GM12873 (cell line): Measurements from ENCODE around the gene TNIP1.

Experiments
- TF ChIP-seq, protein P1 (sequence below): IDR thresholded peaks from 2 replicates; pipeline ENCODE4 v1.5.1; 2012; ENCODE audit warnings: low read depth, mild to moderate bottlenecking, moderate library complexity, low read length, control low read depth; ENCODE audit not compliant: insufficient read depth; ENCODE audit errors: missing control alignments

Gene TNIP1

DNA sequence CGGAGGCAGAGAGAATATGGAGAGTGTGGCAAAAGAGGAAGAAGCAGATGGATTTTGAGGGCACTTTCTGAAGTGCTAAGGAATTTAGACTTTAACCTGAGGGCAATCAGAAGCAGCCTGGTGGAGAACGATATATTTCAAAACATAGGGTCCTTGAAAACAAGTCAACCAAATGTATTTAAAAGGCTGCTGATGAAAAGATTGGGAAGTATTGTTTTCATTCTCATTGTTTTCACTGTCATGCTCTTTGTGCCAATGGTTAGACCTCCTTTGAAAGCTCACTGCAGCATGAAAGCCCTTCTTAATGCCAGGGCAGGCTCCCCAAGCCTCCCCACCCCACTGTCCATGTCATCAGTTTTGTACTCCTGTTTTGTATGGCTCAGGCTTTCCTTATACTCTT, 62.9 kb downstream of the TNIP1 start:
- TF ChIP-seq, protein P1, sequence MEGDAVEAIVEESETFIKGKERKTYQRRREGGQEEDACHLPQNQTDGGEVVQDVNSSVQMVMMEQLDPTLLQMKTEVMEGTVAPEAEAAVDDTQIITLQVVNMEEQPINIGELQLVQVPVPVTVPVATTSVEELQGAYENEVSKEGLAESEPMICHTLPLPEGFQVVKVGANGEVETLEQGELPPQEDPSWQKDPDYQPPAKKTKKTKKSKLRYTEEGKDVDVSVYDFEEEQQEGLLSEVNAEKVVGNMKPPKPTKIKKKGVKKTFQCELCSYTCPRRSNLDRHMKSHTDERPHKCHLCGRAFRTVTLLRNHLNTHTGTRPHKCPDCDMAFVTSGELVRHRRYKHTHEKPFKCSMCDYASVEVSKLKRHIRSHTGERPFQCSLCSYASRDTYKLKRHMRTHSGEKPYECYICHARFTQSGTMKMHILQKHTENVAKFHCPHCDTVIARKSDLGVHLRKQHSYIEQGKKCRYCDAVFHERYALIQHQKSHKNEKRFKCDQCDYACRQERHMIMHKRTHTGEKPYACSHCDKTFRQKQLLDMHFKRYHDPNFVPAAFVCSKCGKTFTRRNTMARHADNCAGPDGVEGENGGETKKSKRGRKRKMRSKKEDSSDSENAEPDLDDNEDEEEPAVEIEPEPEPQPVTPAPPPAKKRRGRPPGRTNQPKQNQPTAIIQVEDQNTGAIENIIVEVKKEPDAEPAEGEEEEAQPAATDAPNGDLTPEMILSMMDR: no peak

DNA sequence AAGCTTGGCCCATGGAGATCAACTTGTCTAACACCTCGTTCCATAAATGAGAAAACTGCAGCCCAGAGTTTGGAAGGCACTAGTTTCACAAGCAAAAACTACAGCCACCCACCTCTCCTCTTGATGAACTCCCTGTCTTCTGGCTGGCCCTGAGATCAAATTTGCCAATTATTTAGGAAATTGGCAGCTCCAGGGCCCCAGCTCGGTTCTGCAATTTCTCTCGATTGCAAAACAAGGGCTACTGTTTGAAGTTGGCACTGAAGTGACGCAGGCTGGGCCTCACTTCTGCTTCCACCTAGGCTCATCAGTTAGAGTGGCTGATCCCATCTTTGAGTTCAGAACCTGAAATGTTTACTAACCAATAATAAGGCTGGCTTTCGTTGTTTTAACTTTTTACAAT, 64.1 kb downstream of the TNIP1 start:
- TF ChIP-seq, protein P1: no peak

DNA sequence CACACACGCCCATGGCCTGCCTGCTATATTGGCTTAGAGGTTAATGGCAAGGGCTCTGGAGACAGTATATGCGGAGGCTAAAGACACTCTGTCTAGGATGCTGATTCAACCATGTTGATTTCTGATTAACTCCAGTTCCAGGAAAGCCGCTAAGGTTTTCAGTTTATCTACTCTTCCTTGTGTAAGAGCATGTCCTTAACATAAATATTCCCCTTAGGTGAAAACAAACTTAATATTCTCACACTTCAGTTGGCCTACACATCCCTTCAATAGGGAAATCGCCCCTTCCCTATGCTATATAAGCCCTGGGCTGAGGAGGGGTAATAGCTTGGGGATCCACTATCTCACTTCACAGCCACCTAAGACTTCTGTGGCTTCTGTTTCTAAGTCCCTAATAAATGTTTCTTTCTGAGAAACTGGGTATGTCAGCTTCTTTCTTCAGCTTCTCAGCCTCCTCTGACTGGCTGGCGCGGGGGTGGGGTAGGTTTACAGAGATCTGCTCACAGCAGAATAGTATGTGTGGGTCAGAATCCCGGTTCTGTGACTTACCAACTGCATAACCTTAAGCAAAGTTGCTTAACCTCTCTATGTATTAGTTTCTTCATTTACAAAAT, 64.8 kb downstream of the TNIP1 start:
- TF ChIP-seq, protein P1: no peak

DNA sequence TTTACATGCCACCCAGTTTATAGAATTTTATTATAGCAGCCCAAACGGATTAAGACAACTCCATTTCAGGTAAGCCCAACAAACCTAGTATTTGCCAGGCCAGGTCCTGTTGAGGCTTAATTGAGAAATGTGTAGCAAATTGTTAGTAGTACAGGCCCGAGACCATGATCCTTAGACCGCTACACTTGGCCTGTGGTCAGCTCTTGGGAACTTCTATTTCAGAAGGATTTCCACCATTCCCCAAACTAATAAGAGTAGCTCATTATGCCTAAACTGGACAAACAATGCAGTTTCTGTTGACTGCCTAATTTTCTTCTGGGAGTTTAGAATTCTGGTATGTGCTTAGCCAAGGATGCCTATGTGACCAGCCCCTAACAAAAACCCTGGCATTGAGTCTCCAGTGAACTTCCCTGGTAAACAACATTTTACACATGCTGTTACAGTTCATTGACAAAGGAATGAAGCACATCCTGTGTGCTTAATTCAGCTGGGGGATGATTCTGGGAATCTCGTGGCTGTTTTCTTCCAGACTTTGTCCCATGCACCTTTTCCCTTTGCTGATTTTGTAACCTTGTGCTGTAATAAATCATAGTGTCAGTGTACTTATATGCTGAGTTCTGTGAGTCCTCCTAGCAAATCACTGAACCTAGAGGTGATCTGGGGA, 66.0 kb downstream of the TNIP1 start:
- TF ChIP-seq, protein P1: no peak

DNA sequence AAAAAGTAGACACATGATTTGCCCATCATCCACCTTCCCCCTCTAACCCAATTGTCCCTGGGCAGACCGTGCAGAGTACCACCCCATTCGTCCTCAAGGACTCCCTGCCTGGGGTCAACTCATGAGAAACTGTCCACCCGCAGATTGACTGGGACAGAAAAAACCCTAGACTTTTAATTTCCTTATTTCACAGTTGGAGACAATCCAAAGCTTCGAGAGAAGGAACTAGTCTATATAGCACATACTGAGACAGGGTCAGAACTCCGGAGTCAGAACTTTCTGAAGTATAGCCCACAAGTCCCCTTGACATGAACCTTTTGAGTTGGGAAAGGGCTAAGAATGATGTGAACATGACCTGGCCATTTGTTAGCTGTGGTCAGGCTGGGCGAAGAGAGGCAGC, 68.0 kb downstream of the TNIP1 start:
- TF ChIP-seq, protein P1: no peak

DNA sequence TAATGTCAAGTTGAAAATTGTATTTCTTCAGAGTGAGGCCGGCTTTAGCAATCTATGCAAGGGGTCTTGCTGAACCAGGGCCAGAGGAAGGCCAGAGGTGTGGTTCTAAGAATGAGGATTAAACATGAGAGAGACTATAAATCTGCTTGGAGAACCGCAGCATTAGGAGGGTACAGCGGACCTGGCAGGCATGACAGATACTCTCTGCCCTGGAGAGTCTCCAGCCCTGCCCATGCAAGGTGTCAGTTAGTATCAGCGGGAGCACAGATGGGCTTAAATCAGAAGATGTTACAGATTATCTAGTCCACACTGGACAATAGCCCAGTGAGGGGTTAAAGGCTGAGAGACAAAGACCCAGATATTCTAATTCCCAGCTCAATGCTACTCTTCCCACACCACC, 71.9 kb downstream of the TNIP1 start:
- TF ChIP-seq, protein P1: no peak

DNA sequence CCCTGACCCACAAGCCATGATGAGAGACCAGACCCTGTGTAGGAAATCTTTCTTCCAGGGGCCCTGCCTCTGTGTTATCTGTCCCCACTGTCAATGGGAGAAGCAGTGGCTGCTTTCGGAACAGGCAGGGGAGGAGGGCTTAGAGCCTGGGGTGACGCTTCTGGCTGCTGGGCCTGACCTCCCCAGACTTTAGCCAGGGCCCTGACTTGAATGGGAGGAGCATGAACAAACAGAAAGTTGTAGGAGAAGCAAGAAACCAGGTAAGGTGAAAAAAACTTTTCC, 72.7 kb downstream of the TNIP1 start:
- TF ChIP-seq, protein P1: no peak
